Uterus (tissue), 2 donors: ENCODE data around the gene DDIT4.

Source experiments
- POLR2A ChIP-seq, 2 donors: fragments of 450-650 bp; IDR thresholded peaks; one replicate each; pipeline ENCODE4 v1.6.1; 2016; ENCODE audit warnings: antibody characterized with exemption in 2 of 2, mild to moderate bottlenecking in 1 of 2, moderate library complexity in 1 of 2
- TF ChIP-seq, protein P1 (sequence below), 4 experiments: fragments of 200-600 bp in 2 of 4; fragments of 450-650 bp in 2 of 4; sonication (generic) in 2 of 4; IDR thresholded peaks; one replicate each; pipeline ENCODE4 v1.5.1; 2016 to 2019; ENCODE audit warnings: antibody characterized with exemption in 4 of 4, mild to moderate bottlenecking in 2 of 4, moderate library complexity in 1 of 4

DNA sequence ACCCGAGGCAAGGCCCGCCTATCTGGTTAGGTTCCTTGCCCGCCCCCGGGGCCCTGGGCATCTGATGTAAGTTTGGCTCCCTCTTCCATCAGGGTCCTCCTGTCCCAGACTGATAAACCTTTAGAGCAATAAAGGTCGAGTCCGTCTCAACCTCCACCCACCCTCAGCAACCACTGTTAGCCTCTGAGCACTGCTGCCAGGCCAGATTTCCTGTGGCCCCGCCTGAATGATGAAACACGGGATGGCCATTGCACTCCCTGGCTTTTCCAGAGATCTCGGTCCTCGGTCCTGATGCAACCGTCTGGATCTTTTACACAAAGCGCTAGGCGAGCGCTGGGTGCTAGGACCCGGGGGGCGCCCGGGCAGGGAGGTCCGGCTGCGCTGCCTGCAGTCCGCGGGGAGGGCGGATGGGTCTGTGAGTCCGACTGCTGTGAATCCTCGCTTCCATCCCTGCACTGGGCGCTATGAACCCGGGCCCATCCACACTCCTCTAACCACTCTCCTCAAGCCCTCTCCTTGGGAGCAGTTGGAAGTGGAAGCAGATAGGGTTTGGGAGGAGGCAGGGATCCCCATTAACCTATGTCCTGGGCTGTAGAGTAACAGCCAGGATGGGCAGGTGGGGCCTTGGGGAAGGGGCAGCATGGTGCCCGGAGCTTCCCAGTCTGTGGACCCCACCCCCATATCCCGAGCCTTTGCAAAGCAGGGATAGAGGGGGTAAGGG lies 875 bp upstream of the DDIT4 start:
- TF ChIP-seq, protein P1, sequence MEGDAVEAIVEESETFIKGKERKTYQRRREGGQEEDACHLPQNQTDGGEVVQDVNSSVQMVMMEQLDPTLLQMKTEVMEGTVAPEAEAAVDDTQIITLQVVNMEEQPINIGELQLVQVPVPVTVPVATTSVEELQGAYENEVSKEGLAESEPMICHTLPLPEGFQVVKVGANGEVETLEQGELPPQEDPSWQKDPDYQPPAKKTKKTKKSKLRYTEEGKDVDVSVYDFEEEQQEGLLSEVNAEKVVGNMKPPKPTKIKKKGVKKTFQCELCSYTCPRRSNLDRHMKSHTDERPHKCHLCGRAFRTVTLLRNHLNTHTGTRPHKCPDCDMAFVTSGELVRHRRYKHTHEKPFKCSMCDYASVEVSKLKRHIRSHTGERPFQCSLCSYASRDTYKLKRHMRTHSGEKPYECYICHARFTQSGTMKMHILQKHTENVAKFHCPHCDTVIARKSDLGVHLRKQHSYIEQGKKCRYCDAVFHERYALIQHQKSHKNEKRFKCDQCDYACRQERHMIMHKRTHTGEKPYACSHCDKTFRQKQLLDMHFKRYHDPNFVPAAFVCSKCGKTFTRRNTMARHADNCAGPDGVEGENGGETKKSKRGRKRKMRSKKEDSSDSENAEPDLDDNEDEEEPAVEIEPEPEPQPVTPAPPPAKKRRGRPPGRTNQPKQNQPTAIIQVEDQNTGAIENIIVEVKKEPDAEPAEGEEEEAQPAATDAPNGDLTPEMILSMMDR (IDR thresholded peaks at IDR 0.05), result no peak
- peak; percentile 41 to 49 for TF ChIP-seq POLR2A (IDR thresholded peaks at IDR 0.05)
